PC-3 (cell line): ENCODE measurements around the gene SF1. TPM values are rescaled to one million over a fixed set of nuclear protein-coding genes. Genes with fewer than 3 reads are reported as not detected.

Experiments used
- ATAC-seq: fragments of 200-7000 bp; cut with Tn5 transposase; 2 replicates; pipeline ENCODE4 v1.9.1; 2020; ENCODE audit warnings: mild to moderate bottlenecking, moderate library complexity
- BruUV-seq: library from RNA; stranded (reverse); fragments of 400-500 nt; replicated peaks from 2 replicates; lab custom pipeline; 2021; lab: Mats Ljungman, UMichigan
- CTCF ChIA-PET: fragments of 300-600 bp; sonication (Branson Sonifier 250); formaldehyde crosslinking; loops from one replicate; lab custom pipeline; 2022; ENCODE audit warnings: antibody characterized with exemption; lab: Charles Lee
- POLR2A ChIA-PET: fragments of 300-600 bp; sonication (Branson Sonifier 250); formaldehyde crosslinking; loops from one replicate; lab custom pipeline; 2022; ENCODE audit warnings: antibody characterized with exemption; ENCODE audit not compliant: unreplicated experiment; lab: Charles Lee
- DNase-seq: peaks from one replicate; pipeline ENCODE4 v3.0.0-alpha.2; 2015
- H2AFZ ChIP-seq: fragments of 300-600 bp; sonication (generic); 2 replicates; pipeline ENCODE4 v1.6.0; 2016; ENCODE audit warnings: antibody characterized with exemption, low read length
- H3F3A ChIP-seq: fragments of 300-600 bp; sonication (generic); one replicate; pipeline ENCODE4 v1.6.0; 2017; ENCODE audit warnings: antibody characterized with exemption, low read length, control low read depth, mild to moderate bottlenecking; ENCODE audit not compliant: unreplicated experiment
- H3K27ac ChIP-seq: fragments of 300-600 bp; sonication (generic); 2 replicates; pipeline ENCODE4 v1.5.1; 2016; ENCODE audit warnings: mild to moderate bottlenecking, low read length
- H3K27me3 ChIP-seq: fragments of 300-600 bp; sonication (generic); 2 replicates; pipeline ENCODE4 v1.6.1; 2016; ENCODE audit warnings: low read length, mixed read lengths
- H3K36me3 ChIP-seq: fragments of 300-600 bp; sonication (generic); 2 replicates; pipeline ENCODE4 v1.6.1; 2016; ENCODE audit warnings: low read depth, mixed run types, low read length, mixed read lengths
- H3K4me1 ChIP-seq: fragments of 300-600 bp; sonication (generic); 2 replicates; pipeline ENCODE4 v1.5.1; 2016; ENCODE audit warnings: low read length; ENCODE audit not compliant: insufficient read depth
- H3K4me2 ChIP-seq: fragments of 300-600 bp; sonication (generic); 2 replicates; pipeline ENCODE4 v1.6.0; 2016; ENCODE audit warnings: low read length
- H3K4me3 ChIP-seq: fragments of 300-600 bp; sonication (generic); 2 replicates; pipeline ENCODE4 v1.5.1; 2016; ENCODE audit warnings: mild to moderate bottlenecking, low read length, mixed read lengths
- H3K79me2 ChIP-seq: fragments of 300-600 bp; sonication (generic); 2 replicates; pipeline ENCODE4 v1.6.1; 2017; ENCODE audit warnings: low read length, mixed read lengths
- H3K9ac ChIP-seq: fragments of 300-600 bp; sonication (generic); 2 replicates; pipeline ENCODE4 v1.6.0; 2016; ENCODE audit warnings: mild to moderate bottlenecking, low read length
- H3K9me2 ChIP-seq: fragments of 300-600 bp; sonication (generic); replicated peaks from 2 replicates; pipeline ENCODE4 v1.6.1; 2016; ENCODE audit warnings: mixed run types, low read length, mixed read lengths
- H3K9me3 ChIP-seq: fragments of 300-600 bp; sonication (generic); 2 replicates; pipeline ENCODE4 v1.6.1; 2016; ENCODE audit warnings: low read length, mixed read lengths
- H4K20me1 ChIP-seq: fragments of 300-600 bp; sonication (generic); 2 replicates; pipeline ENCODE4 v1.6.1; 2016; ENCODE audit warnings: low read length, mixed read lengths
- CTCF ChIP-seq: fragments of 300-600 bp; sonication (generic); conservative IDR thresholded peaks from 2 replicates; pipeline ENCODE4 v1.5.1; 2017; ENCODE audit warnings: antibody characterized with exemption, low read depth, mild to moderate bottlenecking, low read length
- EZH2 ChIP-seq: fragments of 300-600 bp; sonication (generic); IDR thresholded peaks from one replicate; pipeline ENCODE4 v1.6.1; 2017; ENCODE audit warnings: antibody characterized with exemption, mild to moderate bottlenecking, low read length; ENCODE audit not compliant: unreplicated experiment
- EZH2phosphoT487 ChIP-seq: fragments of 300-600 bp; sonication (generic); IDR thresholded peaks from 2 replicates; pipeline ENCODE4 v1.6.1; 2018; ENCODE audit warnings: mild to moderate bottlenecking, antibody characterized with exemption, low read length, borderline replicate concordance
- intact Hi-C: fragments of 100-400 bp; cut with micrococcal nuclease; formaldehyde crosslinking; loops from 2 replicates; pipeline ENCODE4 v1.9.0; 2023
- total RNA-seq: library from RNA; depleted of rRNA; stranded (reverse); fragments of >200 nt; gene quantifications from 2 replicates; pipeline ENCODE4 v1.2.3, GENCODE V29; 2014

SF1 gene
- total RNA-seq, 1 experiment from 2014 or later: 217 TPM

GRCh38 chr11:64719406-64719805 lies 58.9 kb downstream of the SF1 start:
- Histone ChIP-seq H2AFZ (no peak overlapping the region), H3K9me3 (no peaks in the 10 kb centered on the region), H3K27me3 (peaks cover 71% of the 10 kb centered on the region), H3K36me3 (no peaks in the 10 kb centered on the region), H3K4me2 (no peak overlapping the region), H4K20me1 (no peaks in the 10 kb centered on the region), H3K4me3 (no peak overlapping the region), H3F3A (no peaks in the 10 kb centered on the region), H3K27ac (no peak overlapping the region), H3K4me1 (peaks cover 3% of the 10 kb centered on the region; the same call in 1 of the 2 replicates), H3K9ac (no peak overlapping the region), H3K9me2 (no peaks in the 10 kb centered on the region), H3K79me2 (no peaks in the 10 kb centered on the region)
- CTCF ChIA-PET: no interaction called here
- ATAC-seq: no peak
- DNase-seq: no peak
- POLR2A ChIA-PET: no interaction called here
- no TSS peak for BruUV-seq
- intact Hi-C loops: no loop called here
- TF ChIP-seq EZH2: no peak
- TF ChIP-seq EZH2phosphoT487: no peak
- TF ChIP-seq CTCF: no peak

GRCh38 chr11:64718780-64719124 lies 59.6 kb downstream of the SF1 start:
- Histone ChIP-seq H3K27me3 (peaks cover 78% of the 10 kb centered on the region), H3K27ac (no peak overlapping the region), H3K4me1 (peaks cover 3% of the 10 kb centered on the region; the same call in 1 of the 2 replicates), H3K4me3 (no peak overlapping the region), H3K9me2 (no peaks in the 10 kb centered on the region), H3K79me2 (no peaks in the 10 kb centered on the region), H3K9ac (no peak overlapping the region), H3K4me2 (no peak overlapping the region), H3F3A (no peaks in the 10 kb centered on the region), H2AFZ (no peak overlapping the region), H3K9me3 (no peaks in the 10 kb centered on the region), H3K36me3 (no peaks in the 10 kb centered on the region), H4K20me1 (no peaks in the 10 kb centered on the region)
- DNase-seq: no peak
- CTCF ChIA-PET: no interaction called here
- no TSS peak for BruUV-seq
- no peak for ATAC-seq
- intact Hi-C loops: no loop called here
- POLR2A ChIA-PET: no interaction called here
- TF ChIP-seq EZH2 (no peak), CTCF (no peak), EZH2phosphoT487 (no peak)

GRCh38 chr11:64718084-64718779 lies 60.1 kb downstream of the SF1 start:
- Histone ChIP-seq H2AFZ (no peak overlapping the region), H4K20me1 (no peaks in the 10 kb centered on the region), H3K4me3 (no peak overlapping the region), H3K4me2 (no peak overlapping the region), H3K36me3 (no peaks in the 10 kb centered on the region), H3K27me3 (peaks cover 79% of the 10 kb centered on the region), H3K9me2 (no peaks in the 10 kb centered on the region), H3K4me1 (peaks cover under 1% of the 10 kb centered on the region; the same call in 1 of the 2 replicates), H3K27ac (no peak overlapping the region), H3K9ac (no peak overlapping the region), H3K79me2 (no peaks in the 10 kb centered on the region), H3K9me3 (no peaks in the 10 kb centered on the region), H3F3A (no peaks in the 10 kb centered on the region)
- TF ChIP-seq EZH2phosphoT487: no peak
- no peak for TF ChIP-seq EZH2
- no peak for TF ChIP-seq CTCF
- DNase-seq (no peak), ATAC-seq (no peak)
- CTCF ChIA-PET: no interaction called here
- intact Hi-C loops: no loop called here
- POLR2A ChIA-PET: no interaction called here
- no TSS peak for BruUV-seq
